Measurements from ENCODE around the gene WDR5.

The WDR5 gene

DNA sequence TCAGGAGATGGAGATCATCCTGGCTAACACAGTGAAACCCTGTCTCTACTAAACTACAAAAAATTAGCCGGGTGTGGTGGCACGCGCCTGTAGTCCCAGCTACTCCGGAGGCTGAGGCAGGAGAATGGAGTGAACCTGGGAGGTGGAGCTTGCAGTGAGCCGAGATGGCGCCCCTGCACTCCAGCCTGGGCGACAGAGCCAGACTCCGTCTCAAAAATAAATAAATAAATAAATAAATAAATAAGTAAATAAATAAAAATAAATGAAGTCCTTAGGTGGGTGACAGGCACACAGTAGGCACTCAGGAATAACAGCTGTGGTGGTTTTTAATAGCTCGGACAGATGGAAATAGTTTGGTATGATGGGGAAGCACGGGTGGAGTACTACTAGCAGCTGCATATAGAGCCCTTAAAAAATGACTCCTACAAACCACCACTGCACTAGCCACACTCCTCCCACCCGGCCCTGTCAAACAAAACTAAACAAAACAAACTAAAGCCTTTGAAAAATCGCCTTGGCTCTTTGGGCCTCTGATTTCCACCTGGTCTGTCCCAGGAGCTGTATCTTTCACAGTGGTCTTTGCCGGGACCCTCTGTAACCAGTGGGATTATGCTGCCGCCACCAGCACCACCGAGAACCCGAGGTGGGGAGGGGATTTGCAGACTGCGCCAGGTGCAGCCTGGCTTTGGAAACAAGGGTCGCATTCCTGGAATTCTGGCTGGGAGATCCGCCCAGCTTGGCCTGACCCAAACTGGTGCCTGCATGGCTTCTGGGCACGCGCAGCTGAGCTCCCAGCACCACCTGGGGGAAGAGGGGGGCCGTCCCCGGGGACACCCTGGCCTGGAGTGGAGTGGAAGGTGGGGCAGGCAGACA lies 5.1 kb upstream of the WDR5 start:
- intact Hi-C loops (cut with DNase I): no loop called here
- peak in 1 of 10 donors; percentile 74 for DNase-seq

DNA sequence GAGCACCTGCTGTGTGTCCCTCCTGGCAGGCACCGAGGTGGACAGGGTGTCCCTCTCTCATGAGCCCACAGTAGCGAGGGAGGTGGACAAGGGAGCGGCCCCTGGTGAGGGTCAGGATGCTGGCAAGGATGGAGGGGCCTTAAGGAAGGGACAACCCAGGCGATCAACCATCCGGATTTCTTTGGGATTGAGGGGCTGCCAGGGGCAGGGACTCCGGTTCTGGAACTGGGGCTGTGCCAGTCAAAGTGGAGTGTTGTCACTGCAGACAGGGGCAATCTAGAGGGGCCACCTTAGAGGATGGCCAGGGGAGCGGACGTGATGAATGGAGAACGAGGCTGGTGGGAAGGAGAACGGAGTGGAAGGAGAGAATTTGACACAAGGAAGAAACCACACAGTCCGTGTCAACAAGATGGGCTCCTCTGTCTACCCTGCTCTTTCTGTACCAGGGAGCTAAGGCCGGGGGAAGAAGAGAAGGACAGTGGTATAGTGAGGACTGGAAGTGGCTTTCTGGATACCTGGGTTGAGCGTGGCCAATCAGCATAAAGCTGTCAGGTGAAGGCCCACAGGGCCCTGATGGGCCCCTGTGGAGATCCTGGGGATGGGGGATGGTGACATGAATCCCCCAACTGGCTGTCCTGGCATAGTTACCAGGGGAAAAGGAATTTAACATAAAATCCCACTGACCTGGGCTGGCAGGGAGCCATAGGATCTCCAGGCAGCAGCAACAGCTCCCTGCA lies 4.2 kb upstream of the WDR5 start:
- intact Hi-C loops (cut with DNase I): no loop called here

DNA sequence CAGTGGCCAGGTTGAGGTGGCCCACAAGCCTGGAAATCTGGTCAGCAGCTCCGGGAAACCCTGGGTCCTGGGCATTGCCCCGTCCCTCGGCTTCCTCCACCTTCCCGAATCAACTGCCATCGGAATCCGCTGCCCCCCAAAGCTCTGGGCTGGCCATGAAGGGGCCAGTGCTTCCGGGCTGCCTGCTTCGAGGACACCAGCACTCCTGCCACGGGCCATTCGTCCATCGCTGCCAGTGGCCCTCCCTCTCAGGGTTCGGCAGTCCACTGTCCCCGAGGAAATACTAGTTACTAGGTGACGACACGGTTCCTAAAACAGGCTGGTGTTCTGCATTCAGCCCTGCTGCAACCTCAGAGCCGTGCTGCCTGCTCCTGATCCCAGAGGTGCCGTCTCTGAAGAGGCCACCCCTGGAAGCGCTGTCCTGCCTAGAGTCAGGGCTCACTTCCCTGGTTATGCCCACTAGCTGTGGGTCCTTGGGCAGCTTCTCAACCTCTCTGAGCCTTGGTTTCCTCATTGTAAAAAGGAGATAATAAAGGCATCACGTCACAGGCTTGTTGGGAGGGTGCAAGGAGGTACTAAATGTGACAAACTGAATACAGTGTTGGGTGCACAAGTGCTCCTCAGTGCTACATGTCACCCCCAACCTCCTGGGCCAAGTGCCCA lies 3.5 kb upstream of the WDR5 start:
- intact Hi-C loops (cut with DNase I): no loop called here
- peak in 1 of 10 donors; percentile 67 for DNase-seq

More for the DNA sequence above, 4.2 kb upstream of the WDR5 start:
- DNase-seq: peak in 1 of 10 donors; percentile 59

DNA sequence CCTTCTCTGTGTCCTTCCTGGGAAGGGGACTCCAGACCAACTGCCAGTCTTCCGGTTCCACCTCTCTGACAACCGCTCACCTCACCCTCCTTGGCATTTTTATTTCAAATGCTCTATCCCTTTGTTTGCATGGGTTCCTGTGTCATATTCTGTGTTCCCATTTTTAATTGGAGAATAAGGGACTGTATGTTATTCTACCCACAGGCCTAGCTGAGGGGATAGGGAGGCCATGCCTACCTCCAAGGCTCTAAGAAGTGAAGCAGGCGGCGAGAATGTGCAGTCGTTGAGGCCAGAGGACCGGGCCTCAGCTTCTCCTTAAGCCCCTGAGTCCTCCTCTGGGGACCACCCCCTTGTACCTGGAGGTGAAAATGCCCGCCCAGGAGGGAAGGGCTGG lies 936 bp upstream of the WDR5 start:
- intact Hi-C loops (cut with DNase I): no loop called here
- no peak for DNase-seq

DNA sequence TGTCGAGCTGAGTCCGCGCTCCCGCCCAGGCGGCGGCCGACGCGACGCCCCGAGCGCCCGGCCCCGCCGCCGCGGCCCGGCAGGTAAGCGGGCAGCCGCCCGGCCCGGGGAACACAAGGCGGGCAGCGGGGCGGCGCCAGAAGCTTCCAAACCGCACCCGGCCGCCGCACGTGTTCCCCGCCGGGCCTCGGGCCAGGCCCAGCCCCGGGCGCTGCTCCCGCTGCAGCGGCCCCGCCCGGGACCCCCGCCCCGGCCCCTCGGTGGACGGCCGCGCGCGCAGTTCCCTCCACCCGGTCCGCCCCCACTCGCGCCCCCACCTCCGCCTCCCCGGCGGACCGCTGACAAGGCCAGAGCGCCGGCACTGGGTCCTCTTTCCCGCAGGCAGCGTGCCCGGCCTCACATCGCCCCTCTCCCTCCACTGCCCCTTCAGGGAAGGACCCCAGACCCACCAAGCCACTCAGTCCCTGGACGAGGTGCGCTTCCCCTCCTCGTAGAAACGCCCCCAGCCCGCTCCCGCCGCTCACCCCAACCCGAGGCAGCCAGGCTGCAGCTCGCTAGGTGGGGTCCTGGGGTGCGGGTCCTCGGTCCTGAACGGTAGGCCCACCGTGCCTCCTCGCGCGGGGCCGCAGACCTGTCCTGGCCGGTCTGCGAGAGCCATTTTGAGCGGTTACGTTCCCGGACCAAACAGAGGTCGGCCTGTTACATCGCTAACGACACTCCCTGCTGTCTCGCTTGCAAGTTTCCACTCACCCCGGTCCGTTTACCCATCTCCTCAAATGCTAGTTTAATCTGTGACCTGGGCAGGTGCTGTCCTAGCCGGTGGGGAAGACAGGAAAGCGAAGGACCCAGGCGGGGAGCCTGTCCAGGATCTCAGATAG lies 475 bp downstream of the WDR5 start:
- intact Hi-C loops (cut with DNase I): loop anchor here (1.0 to 2.0 kb wide), 3 partner anchors 28 to 111 kb away; partner anchors contain the start of genes BRD3OS and RNU6ATAC

DNA sequence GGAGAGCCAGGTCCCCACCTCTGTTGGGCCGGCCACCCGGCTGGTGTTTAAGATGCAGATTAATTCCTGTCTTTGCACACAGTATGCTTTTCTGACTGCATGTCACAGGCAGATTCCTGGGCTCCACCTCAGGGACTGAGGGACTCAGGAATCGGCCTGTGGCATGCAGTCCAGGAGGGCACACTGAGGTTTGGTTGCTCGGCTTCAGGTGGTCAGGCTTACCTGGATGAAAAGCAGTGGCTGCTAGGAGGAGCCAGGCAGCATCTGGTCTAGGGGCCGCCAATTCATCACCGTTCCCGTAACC lies 1.1 kb downstream of the WDR5 start:
- DNase-seq: peak in 1 of 10 donors; percentile 64
- intact Hi-C loops (cut with DNase I): loop anchor here (1.0 to 2.0 kb wide), 3 partner anchors 28 to 112 kb away; partner anchors contain the start of genes BRD3OS and RNU6ATAC

More for the DNA sequence above, 475 bp downstream of the WDR5 start:
- peak in 2 of 10 donors; percentile 71 to 84 for DNase-seq

DNA sequence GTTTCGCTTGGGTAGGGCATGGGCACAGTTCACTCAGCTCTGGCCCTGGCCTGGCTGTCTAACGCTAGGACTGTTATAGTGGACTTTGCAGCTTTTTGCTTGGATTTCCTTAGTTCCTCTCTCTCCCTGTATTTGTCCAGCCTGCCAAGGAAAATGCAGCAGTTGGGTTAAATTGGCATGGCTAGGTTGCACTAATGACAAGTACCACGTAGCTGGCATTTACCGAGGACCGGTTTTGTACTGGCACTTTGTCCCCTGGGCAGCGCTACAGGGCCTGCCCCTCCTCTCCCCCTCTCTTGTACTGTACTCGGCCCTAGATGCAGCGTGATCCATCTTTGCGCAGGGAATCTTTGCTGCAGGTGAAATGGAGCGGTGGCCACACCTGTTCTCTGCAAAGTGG lies 2.4 kb downstream of the WDR5 start:
- intact Hi-C loops (cut with DNase I): no loop called here

DNA sequence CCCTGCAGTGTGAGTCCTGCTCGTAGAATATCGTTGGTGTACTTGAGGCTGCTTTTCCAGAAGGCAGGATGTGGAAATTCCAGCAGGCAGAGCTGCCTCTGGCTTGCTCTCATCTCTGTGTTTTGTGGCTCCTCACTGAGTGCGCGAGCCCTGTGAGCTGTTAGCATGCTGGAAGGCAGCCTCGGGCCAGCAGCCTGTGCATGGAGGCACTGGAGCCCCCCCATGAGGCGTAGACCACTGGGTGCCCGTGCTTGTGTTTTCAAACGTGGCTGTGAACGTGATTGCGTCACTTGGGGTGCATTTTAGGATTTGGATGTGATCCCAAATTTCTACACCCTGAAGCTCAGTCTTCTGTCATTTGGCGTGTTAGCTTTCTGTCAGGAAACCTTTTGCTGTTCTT lies 3.2 kb downstream of the WDR5 start:
- DNase-seq: peak in 6 of 10 donors; percentile 28 to 91 (median 52)
- intact Hi-C loops (cut with DNase I): no loop called here

More for the DNA sequence above, 2.4 kb downstream of the WDR5 start:
- no peak for DNase-seq

DNA sequence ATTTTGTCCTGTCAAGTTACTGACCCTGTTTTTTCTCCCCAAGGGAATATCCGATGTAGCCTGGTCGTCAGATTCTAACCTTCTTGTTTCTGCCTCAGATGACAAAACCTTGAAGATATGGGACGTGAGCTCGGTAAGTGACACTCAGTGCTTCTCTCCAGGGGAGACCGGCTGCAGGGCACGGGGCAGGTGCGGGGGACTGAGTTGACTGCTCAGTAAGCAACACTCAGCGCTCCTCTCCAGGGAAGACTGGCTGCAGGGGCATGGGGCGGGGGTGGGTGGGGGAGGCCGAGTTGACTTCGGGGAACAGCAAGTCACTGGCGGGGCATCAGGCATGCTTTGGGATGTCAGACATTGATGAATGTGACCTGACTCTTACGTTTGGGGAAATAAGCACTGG lies 6.0 kb downstream of the WDR5 start:
- intact Hi-C loops (cut with DNase I): no loop called here
- DNase-seq: no peak

DNA sequence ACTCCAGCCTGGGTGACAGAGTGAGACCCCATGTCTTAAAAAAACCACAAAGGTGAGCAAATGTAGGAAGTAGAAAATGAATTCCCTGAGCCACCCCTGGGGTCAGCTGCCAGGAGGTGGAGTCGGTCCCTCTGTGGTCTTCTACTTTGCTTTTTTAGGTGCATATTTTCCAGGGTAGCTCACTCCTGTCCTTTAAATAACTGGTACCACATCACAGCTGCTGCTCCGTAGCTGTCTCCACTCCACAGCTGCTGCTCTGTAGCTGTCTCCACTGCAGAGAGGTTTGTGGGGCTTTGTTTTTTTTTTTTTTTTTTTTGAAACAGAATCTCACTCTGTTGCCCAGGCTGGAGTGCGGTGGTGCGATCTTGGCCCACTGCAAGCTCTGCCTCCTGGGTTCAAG lies 8.9 kb downstream of the WDR5 start:
- no peak for DNase-seq
- intact Hi-C loops (cut with DNase I): no loop called here

DNA sequence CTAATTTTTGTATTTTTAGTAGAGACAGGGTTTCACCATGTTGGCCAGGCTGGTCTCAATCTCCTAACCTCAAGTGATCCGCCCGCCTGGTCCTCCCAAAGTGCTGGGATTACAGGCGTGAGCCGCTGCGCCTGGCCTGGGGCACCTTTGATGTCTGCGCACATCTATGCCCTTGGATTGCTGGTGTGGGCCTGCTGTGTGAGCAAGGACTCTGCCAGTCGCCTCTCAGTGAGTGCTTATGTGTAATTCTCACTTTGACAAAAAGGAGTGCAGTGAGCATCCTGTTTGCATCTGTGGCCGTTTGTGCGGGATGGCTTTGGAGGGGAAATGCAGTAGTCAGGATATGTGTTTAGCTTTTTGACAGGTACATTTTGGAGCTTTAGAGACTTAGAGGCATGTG lies 9.4 kb downstream of the WDR5 start:
- DNase-seq: no peak
- intact Hi-C loops (cut with DNase I): no loop called here

DNA sequence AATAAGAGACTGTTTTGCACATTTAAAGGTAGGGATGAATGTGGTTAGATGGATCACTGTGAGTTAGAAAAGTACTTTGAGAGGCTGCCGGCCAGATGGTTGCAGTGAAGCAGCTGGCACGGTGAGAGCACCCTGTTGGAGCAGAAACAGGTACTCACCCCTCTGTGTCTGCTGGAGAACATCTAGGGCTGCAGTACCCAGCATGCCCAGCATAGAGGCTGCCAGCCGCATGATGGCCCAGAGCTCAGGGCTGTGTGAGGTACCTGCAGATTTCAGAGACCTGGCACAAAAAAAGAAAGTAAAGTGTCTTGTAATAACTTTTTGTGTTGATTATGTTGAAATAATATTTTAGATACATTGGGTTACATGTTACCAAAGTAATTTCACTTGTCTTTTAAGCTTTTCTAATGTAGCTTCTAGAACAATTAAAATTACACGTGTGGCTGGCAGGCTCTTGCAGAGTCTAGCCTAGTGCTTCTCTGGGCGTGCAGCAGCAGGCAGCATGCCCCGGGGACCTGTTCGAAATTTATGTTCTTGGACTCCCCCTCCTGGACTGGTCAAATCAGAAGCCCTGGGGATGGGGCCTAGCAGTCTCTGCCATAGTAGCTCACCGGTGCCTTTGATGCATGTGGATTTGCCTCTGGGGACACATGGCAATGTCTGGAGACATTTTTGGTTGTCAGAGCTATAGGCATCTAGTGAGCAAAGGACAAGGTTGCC lies 11.1 kb downstream of the WDR5 start:
- intact Hi-C loops (cut with DNase I): no loop called here
- no peak for DNase-seq

DNA sequence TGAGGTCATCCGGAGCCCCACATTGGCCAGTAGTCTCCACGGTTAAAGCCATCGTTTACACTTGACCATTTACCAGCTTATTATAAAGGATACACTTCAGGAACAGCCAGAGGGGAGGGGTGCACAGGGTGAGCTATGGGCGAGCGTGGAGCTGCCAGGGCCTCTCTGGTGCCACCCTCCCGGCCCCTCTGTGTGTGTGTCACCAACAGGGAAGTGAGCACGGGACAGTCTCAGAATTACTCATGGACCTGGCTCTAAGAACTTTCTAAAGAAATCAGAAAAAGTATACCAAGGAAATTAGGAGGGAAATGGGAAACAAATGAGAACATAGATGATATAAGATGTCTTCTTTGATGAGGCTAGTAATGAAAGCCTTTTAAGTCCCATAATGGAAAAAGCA lies 13.5 kb downstream of the WDR5 start:
- DNase-seq: no peak
- intact Hi-C loops (cut with DNase I): no loop called here

DNA sequence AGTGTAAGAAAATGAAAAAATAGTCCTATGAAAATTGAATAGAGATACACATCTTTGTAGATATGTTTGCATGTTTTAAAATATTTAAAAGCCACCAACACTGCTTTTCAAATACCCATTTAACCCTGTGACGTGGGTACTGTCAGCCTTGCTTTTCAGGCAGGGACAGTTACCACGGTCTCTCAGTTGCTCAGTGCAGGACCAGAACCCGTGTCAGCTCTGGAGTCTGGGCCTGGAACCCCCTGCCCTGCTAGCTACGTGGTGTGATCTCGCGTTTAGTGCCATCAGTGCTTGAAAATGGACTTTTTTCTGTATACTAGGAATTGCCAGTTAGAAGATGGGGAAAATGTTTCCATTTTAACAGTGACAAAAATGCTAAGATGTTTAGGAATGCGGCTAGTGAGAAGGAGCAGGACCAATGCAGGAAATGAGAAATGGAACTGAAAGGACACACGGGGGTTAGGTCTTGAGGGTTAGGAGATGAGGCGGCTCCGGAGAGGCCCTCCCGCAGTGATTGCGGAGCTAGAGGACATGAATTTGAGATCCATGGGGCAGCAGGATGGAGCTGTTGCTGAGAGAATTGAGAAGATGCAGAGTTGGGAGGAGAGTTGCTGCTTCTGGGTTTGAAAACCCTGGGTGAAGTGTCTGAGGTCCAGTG lies 14.8 kb downstream of the WDR5 start:
- peak in 1 of 10 donors; percentile 43 for DNase-seq
- intact Hi-C loops (cut with DNase I): no loop called here

DNA sequence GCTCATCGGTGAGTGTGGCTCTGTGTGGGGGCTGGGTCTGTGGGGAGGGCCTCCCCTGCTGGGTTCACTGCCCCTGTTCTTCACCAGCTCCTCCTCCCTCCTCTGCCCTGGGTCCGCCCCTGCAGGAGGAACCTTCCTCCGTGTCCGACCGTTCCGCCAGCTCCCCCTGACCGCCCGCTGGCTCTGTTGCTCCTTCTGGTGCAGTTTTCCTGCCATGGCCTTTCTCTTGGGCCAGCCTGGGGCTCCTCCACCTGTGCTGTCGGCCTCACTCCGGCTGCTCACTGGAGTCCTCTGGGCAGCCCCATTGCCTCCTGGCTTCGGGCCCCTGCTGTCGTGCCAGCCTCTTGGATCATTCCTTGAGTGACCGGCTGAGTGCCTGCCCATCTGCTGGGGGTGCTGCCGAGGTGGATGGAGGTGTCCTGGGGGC lies 16.2 kb downstream of the WDR5 start:
- DNase-seq: peak in 2 of 10 donors; percentile 65 to 79

DNA sequence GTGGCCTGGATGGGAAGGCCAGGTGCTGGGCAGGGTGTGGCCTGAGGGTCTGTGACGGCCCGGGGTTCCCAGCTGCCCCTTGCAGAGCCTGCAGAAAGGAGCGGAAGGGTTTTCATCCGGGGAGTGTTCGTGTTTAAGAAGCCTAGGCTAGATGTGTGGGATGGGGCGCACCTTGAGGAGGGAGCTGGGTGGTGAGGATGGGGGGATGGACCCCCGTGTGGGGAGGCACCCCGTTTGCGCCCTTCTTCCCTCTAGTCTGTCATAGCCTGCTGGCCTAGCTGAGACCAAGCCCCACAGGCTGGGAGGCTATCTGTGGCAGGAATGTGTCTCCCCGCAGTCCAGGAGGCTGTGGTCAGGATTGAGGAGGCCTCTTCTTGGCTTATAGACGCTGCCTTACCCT lies 16.6 kb downstream of the WDR5 start:
- peak in 1 of 10 donors; percentile 69 for DNase-seq

More for the DNA sequence above, 16.2 kb downstream of the WDR5 start:
- intact Hi-C loops (cut with DNase I): no loop called here

DNA sequence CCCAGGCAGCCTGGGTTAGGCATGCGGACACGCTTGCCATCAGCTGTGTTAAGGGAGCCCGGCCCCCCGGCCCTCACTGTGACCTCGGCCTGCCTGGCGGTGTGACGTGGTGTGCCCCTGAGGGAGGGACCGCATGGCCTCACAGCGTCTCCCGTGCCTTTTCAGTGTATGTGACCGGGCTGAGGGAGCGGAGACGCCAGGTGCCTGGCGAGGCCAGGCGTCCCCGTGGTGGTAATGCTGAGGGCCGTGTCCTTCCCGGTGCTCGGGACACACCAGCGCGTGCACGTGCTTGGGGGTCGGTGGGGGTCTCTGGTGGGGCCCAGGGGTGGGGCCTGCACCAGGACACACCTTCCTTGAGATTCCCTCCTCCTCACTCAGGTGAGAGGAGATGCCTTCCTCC lies 17.6 kb downstream of the WDR5 start:
- DNase-seq: no peak
- intact Hi-C loops (cut with DNase I): no loop called here

More for the DNA sequence above, 16.6 kb downstream of the WDR5 start:
- intact Hi-C loops (cut with DNase I): no loop called here

DNA sequence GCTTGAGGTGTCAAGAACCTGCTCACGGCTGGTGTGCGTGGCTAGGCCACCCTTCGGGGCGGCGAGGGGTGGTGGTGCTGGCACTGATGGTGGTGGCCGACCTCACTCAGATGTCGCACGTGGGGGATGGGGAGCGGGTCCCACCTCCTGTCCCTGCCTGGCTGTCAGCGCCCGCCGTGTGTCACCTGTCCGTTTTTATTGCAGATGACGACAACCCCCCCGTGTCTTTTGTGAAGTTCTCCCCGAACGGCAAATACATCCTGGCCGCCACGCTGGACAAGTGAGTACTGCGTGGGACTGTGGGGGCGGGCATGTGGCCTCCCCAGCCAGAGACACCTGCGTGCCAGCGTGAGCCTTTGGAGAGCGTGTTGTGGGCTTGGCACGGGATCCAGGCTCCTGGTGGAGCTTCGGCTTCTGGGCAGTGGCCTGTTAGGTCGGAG lies 18.4 kb downstream of the WDR5 start:
- DNase-seq: peak in 2 of 10 donors; percentile 69 to 80
- intact Hi-C loops (cut with DNase I): no loop called here
